Amygdala (tissue), 56 donors: ENCODE results near the gene PLCD1.
A peak's percentile ranks its signal among the peaks of the same experiment; 100 is the strongest.

Experiments used
- DNase-seq, 56 donors: peaks; one replicate each; lab custom pipeline; 2025; lab: John Stamatoyannopoulos, UW

Gene PLCD1

DNA sequence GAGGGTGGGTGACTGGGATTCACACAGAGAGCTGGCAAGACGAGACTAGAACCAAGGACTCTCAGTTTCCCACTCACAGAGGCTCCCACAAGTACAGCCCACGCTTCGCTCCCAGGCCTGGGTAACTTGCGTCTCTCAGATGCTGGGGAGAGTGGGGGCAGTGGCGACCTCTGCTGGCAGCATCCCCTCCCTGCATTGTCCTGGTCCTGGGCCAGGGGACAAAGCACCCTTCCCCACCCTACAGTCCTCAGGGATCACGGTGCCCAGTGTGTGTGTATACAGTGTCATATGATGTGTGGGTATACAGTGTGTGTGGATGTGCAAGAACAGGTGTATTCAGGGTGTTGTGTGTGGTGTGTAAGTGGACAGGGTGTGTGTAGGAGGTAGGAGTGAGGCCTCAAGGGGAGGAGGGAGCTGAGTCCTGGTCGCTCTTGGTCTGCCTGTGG is 26.0 kb downstream of the PLCD1 start:
- DNase-seq: peak in 51 of 56 donors; percentile 6 to 82 (median 59)

DNA sequence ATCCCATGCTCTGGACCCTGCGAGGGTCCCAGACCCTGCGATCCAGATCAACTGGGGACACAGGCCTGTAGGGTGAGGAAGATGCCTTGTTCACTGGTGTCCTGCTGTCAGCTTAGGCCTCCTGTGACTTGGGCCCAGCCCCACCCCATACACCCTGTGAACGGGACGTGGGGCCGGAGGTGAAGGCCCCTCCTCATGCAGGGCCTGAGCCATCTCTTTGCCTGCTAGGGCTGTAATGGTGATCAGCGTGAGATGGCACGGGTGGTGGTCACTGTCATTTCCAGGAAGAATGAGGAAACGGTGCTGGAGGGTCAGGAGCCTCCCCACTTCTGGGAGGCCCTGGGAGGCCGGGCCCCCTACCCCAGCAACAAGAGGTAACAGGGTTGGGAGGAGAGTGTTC is 26.5 kb downstream of the PLCD1 start:
- DNase-seq: no peak

DNA sequence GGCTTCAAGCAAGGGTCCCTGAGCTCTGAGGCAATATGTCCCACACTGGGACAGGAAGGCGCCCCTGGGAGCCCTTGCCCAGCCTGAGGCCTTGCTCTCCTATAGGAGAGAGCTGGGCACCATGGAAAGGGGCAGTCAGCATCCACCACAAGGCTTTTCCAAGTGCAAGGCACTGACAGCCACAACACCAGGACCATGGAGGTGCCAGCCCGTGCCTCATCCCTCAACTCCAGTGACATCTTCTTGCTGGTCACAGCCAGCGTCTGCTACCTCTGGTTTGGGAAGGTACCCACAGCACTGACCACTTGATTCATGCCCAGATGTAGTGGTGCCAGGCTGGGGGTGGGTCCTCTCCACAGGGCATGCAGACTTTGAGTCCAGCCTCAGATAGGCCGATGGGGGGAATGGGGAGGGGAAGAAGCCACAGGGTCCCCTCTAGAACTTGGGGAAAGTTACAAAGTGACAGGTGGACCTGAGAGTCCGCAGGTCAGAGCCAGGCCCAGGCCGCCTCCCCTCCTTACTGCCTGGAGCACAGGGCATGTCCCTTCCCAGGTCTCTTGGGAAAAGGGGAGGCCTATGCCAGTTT is 27.1 kb downstream of the PLCD1 start:
- DNase-seq: no peak

DNA sequence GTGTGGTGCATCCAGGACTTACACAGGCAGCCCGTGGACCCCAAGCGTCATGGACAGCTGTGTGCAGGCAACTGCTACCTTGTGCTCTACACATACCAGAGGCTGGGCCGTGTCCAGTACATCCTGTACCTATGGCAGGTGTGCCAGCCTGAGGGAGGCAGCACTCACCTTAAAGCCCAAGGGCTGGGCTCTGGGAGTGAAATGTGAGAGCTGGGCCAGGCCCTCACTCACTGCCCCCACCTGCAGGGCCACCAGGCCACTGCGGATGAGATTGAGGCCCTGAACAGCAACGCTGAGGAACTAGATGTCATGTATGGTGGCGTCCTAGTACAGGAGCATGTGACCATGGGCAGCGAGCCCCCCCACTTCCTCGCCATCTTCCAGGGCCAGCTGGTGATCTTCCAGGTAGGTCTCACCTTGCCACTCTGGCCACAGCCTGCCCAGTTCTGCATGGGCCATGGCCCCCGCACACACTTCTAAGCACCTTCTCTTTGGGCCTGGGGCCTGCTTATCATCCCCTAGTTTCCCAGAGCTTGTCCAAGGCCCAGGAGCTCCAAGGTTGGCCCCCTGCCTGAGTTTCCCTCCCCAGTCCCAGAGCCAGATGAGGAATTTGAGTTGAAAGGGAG is 27.9 kb downstream of the PLCD1 start:
- DNase-seq: no peak

DNA sequence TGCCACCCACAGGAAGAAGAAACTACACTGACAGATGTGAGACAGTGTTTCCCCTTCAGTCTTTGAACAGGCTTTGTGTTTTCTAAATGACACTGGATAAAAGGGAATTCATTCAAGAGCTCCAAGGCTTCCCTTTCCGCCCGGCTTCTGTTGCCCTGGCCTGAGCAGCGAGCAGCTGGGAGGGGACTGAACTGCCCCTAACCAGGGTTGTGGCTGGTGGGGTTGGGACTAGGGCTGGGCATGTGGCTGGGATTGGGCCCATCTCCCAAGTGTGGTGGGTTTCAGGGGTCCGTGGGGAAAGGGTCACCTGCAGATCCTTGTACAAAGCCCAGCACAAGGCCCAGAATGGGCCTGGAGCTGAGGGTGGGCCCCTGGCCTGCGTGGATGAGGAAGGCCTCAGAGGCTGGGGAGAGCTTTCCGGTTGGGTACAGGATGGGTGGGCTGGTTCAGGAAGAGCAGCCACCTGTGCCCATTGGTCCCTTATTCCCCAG is 28.4 kb downstream of the PLCD1 start:
- DNase-seq: peak in 7 of 56 donors; percentile 15 to 54 (median 32)

DNA sequence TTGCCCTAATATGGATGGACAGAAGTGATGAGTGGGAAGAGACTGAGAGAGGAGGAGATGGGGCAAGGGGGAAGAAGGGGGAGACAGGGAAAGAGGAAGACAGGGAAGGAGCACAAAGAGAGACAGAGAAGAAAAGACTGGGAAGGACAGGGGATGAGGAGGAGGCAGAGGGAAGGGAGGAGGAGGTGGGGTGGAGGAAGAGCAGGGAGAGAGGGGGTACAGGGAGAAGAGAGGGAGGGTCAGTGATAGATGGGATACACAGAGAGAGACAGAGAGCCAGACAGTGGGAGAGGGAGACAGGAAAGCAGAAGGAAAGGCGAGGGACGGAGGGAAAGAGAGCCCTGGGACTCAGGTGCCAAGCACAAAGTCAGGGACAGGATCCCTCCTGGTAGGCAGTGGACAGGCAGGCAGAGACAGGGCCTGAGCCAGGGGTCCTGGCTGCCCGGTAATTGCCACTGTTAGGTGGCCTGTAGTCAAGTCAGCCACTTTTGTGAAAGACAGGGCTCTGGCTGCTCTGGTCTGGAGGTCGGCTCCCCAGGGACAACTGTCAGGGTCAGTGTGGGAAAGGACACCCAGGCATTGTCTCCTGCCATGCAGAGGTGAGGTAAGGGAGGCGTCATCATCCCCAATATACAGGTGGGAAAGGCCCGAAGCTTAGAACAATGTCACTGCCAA is 29.1 kb downstream of the PLCD1 start:
- no peak for DNase-seq

DNA sequence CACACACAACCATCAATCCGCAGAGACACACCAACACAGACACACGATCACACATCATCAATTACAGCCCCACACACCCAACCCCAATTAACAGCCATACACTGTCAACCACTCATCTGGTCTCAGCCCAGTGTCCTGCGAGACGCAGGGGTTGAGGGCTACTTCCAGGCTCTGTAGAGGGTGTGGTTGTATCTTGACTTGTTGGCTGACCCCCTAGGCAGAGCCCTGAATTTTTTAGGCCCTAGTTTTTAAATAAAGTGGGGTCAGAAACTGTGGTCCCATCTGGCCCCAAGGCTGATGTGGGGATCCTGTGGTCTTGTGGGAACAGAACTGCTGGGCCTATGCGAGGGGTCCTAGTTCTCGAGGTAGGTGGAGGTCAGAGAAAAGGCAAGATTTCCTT is 29.6 kb downstream of the PLCD1 start:
- DNase-seq: no peak

DNA sequence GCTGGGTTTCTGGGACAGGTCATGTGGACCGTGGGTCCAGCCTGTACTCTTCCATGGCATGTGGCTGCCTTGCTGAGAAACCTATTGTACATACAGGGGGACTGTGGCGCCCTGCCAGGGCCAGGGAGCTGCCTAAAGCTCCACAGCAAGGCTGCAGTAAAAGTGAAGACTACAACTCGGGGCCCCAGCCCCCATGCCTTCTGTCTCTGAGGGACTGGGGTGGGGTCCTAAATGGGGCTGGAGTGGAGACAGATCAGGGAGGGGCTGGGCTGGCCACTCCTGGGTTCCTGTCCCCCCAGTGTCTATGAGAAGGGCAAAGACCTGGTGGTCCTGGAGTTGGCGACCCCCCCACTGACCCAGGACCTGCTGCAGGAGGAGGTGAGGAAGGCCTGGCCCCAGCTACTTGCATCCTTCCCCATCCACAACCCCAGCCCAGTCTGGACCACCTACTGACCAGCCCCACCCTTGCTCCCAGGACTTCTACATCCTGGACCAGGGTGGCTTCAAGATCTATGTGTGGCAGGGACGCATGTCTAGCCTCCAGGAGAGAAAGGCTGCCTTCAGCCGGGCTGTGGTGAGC is 31.6 kb downstream of the PLCD1 start:
- DNase-seq: no peak

DNA sequence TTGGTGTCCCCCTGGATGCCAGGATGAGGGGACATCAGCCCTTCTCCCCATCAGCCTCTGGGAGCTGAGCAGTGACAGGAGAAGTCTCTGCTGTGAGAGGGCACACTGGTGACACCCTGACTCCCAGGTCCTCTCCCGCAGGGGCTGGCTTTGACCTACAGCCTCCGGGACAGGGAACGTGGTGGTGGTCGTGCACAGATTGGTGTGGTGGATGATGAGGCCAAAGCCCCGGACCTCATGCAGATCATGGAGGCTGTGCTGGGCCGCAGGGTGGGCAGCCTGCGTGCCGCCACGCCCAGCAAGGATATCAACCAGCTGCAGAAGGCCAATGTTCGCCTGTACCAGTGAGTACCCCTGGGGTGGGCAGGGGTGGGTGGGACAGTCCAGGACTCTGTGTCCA is 32.1 kb downstream of the PLCD1 start:
- no peak for DNase-seq

DNA sequence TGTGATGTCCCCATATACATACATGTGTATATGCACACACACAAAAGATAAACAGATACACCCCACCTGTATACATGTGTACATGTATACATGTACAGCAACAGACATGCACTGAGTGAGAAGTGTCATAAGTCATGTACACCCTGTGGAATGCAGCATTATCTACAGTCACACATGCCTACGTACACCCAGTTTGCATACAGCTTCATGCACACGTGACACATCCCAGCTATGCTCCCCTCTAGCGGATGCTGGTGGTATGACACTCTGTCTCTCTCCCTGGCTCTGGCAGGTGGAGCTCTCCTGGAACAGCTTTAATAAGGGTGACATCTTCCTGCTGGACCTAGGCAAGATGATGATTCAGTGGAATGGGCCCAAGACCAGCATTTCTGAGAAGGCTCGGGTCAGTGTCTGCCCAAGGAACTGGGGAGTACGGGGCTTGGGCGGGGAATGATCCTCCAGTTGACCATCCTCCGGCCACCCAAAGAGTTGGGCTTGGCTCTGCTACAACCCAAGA is 32.6 kb downstream of the PLCD1 start:
- peak in 17 of 56 donors; percentile 10 to 61 (median 22) for DNase-seq

DNA sequence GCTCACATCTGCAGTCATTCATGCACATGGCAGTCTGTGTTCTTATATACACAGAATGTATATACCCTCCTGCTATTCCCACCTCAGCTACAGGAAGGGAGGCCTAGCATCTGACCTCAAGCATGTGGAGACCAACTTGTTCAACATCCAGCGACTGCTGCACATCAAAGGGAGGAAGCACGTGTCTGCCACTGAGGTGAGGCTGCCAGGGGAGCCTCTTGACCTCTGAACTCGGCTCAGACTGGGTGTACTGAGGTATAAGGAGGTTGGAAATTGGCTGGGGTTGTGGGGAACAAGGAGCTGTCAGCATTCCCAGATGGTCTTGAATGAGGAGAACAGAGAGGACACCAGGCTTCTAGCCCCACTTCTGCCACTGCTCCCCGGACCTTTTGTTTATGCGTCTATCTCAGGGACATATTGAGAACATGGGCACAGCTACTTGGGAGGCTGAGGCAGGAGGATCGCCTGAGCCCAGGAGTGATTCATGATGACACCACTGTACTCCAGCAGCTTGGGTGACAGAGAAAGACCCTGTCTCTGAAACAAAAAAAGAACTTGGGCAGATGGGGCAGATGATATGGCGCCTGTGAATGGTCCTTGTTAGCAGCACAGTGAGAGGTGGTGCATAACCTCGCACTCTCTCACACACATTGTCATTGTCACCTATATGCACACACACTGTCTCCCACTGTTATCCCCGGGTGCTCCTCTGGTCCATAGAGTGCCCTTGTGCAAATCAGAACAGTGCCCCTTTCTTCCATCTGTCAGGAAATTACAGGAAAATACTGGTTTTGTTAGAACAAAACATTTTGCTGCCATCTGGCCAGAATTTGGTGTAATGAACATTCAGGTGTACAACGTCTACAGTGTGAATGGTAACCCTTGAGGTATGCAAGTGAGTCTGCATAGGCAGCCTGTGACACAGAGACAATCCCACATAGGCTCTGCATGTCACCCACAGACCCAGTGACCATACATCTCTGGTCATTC is 33.5 kb downstream of the PLCD1 start:
- DNase-seq: no peak

DNA sequence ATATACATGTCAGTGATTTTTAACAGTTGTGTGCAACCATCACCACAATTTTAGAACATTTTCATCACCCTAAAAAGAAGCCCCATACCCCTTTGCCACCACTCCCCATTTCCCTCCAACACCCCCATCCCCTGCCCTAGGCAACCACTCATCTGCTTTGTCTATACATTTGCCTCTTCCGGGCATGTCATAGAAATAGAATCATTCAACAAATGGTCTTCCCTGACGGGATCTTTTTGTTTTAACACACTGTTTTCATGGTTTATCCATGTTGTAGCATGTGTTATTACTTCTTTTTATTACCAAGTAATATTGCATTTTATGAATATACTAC is 34.8 kb downstream of the PLCD1 start:
- no peak for DNase-seq

DNA sequence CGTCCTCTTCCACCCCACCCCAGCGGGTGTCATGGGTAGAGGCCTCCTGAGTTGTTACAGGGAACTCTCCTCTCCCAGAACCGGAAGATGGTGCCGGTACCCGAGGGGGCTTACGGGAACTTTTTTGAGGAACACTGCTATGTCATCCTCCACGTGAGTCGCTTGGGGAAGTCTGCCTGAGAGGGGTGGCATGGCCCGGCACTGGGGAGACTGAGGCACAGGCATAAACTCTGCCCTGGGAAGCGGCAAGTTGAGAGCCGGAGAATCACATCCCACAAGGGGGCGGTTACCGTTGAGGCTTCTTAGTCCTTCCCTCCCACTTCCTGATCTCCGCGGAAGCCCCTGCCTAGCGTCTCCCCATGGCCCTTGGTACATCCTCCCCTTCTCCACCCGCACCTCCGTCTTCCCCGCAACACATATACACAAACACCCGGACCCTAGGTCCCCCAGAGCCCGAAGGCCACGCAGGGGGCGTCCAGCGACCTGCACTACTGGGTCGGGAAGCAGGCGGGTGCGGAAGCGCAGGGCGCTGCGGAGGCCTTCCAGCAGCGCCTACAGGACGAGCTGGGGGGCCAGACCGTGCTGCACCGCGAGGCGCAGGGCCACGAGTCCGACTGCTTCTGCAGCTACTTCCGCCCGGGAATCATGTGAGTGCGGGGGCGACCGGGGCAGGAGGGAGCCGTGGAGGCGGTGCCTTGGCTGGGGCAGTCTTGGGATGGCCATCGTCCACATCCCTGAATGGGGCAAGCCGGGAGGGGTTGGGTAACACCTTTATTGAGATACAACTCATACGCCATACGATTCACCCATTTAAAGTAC is 35.4 kb downstream of the PLCD1 start:
- peak in 48 of 56 donors; percentile 8 to 75 (median 52) for DNase-seq

DNA sequence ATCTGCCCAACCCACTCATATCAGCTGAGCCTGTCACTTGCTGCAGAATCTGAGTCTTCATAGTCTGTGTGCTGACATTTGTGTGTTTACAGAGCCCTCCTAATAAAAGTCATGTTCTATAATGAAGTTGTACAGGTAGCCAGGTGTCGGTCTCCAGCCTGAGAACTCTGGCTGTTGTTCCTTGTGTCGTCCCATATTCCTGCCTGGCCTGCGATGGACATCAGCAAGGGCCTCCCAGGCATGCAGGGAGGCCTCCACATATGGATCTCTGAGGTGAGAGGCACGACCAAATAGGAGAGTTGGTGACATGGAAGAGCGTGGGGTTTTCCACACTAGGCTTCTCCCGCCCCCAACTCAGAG is 36.0 kb downstream of the PLCD1 start:
- DNase-seq: no peak

DNA sequence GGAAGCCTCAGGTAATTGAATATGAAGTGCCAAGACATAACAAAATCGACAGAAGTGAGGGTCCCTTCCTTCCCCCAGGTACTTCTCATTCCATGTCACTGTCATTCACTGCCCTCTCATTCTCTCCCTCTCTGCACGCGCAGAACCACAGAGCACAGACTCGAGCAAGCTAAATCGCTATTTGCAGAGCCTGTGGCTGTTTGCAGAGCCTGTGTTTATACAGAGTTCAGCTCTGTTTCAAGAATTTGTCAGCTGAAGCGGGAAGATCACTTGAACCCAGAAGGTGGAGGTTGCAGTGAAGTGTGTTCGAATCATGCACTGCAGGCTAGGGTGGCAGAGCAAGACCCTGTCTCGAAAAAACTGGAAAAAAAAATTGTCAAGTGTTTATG is 36.4 kb downstream of the PLCD1 start:
- no peak for DNase-seq

DNA sequence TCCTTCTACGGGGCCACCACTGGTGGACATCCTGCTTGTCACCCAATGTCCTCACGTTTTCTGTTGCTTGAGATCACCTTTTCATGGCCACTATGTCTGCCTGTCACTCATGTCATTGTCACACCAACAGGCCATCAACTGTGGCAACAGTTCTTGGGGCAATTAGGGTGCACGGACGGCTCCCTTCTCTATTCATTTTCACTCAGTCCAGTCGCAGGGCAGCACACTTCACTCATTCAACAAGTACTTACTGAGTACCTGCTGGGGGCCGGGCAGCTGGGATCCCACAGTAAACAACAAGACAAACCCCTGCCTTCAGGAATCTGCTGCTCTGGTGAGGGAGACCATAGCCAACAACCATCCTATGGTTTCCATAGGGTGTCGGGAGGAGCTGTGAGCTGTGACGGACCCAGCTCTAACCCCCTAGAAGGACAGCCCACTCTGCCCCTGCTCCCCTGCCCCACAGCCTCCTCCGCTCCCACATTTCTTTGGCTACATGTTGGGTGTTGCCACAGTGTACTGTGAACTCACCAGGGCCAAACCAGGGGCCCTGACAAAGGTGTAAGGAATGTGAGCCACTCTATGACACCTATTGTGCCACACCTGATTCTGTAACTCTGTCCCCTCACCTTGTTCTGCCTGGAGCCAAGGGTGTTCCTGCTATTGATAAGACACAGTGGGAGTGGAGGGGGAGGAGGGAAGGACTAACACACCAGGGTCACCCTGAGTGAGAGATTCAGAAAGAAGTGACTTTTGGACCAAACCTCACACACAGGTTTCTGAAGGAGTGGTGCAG is 37.0 kb downstream of the PLCD1 start:
- DNase-seq: no peak

DNA sequence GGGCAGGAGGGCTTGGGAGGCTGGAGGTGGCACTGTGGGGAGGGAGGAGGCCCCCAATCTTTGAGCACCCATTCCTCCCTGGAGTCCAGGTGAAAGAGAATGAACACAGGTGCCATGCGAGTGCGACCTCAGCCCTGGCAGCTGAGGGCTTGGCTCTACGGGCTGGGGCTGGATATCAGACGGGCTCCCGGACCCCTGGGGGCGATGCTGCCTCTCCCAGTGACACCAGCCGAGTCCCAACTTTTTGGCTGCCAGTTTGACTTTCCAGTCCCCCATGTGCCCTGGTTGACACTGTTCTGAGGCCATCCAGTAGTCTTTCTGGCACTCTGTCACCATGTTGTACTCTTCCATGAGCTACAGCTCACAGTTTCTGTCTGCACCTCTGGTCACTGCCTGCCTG is 37.6 kb downstream of the PLCD1 start:
- DNase-seq: no peak

DNA sequence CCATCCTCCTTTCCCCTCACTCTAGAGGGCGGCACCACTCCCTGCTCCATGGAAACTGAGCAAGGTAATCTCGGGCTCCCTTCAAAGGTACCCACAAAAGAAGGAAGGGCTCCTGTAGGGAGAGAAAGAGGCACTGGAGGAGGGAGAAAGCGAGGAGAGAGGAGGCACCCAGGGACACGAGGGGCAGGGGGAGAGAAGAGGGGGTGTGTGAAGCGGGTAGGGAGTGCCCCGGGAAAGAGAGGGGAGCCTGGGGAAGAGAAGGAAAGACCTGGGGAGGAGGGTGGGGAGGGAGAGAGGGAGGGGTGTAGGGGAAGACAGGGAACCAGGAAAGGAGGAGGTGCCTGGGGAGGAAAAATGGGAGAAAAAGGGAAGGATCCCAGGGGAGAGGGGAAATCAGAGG is 38.3 kb downstream of the PLCD1 start:
- no peak for DNase-seq

DNA sequence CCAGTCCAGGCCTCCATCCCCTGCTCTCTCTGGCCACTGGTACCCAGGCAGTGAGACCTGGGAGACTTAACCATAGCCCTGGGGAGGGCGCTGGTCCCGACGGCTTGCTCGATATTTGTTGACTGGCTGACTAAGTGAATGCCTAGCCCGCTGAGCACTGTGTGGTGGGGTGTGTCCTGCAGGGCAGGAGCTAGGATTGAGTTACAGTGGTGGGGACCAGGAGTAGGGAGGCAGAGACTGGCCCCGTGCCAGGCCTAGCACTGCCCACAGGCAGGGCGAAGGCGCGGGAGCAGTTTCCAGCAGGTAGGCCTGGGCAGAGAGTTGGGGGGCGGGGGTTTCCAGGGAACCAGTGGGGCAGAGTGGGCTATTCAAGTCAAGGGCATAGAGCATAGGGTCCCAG is 38.9 kb downstream of the PLCD1 start, which contains the start of gene VILL:
TSS of gene VILL (plus strand) at position 260 of the 400 bp plus-strand sequence. CDS start 2,887 bp downstream, outside the sequence.
- no peak for DNase-seq
